A549 (cell line): ENCODE measurements around the gene C19orf73. TPM values are rescaled to one million over a fixed set of nuclear protein-coding genes. Genes with fewer than 3 reads are reported as not detected.

Source experiments
- ATAC-seq, 2 experiments: fragments of 200-7000 bp in 1 of 2; fragments of >200 bp in 1 of 2; cut with Nextera tagmentation in 1 of 2; cut with Tn5 transposase in 1 of 2; 3 replicates each; pipeline versions ENCODE4 v1.8.0 to v1.9.1; 2018 to 2020; ENCODE audit warnings: mild to moderate bottlenecking in 1 of 2, moderate library complexity in 1 of 2
- CTCF ChIA-PET: fragments of 300-600 bp; sonication (Branson Sonifier 250); formaldehyde crosslinking; extraction: SDS; loops from one replicate; lab custom pipeline; 2021; ENCODE audit warnings: antibody characterized with exemption, inconsistent platforms; lab: Yijun Ruan, JAX
- POLR2A ChIA-PET: fragments of 350-600 bp; formaldehyde crosslinking; extraction: SDS; loops from one replicate; lab custom pipeline; 2021; ENCODE audit warnings: antibody characterized with exemption, inconsistent platforms; lab: Yijun Ruan, JAX
- DNase-seq, 2 experiments: peaks; one replicate each; pipeline versions ENCODE4 v3.0.0 to v3.0.0-alpha.2; 2011 to 2016; ENCODE audit warnings: low read depth in 1 of 2, low spot score in 1 of 2
- FAIRE-seq: peaks from 2 replicates; lab custom pipeline; 2011; peaks lifted over from hg19 to GRCh38; lab: Jason Lieb, UNC
- H3K27ac ChIP-seq, 2 experiments: fragments of >200 bp; sonication (Bioruptor Twin); formaldehyde crosslinking; 3 replicates each; pipeline ENCODE4 v1.5.1; 2016 to 2017
- H3K4me1 ChIP-seq: fragments of >200 bp; sonication (Bioruptor Twin); formaldehyde crosslinking; 3 replicates; pipeline ENCODE4 v1.6.1; 2016
- H3K4me2 ChIP-seq: fragments of >200 bp; sonication (Bioruptor Twin); formaldehyde crosslinking; 3 replicates; pipeline ENCODE4 v1.6.1; 2016
- H3K4me3 ChIP-seq: fragments of >200 bp; sonication (Bioruptor Twin); formaldehyde crosslinking; 3 replicates; pipeline ENCODE4 v1.5.1; 2016
- H3K9me3 ChIP-seq: fragments of >200 bp; sonication (Bioruptor Twin); formaldehyde crosslinking; 3 replicates; pipeline ENCODE4 v1.6.1; 2016
- CHD4 ChIP-seq: fragments of 200-600 bp; sonication (generic); IDR thresholded peaks from 2 replicates; pipeline ENCODE4 v1.6.1; 2016; ENCODE audit warnings: antibody characterized with exemption, mild to moderate bottlenecking, borderline replicate concordance
- EHF ChIP-seq: fragments of 250-450 bp; sonication (Bioruptor Pico); IDR thresholded peaks from 2 replicates; pipeline ENCODE4 v1.5.0; 2020; ENCODE audit warnings: mild to moderate bottlenecking
- EHMT2 ChIP-seq: fragments of 200-600 bp; sonication (generic); IDR thresholded peaks from 2 replicates; pipeline ENCODE4 v1.6.1; 2016; ENCODE audit warnings: antibody characterized with exemption, low read depth, mild to moderate bottlenecking, moderate library complexity
- EP300 ChIP-seq, 2 experiments: fragments of >200 bp; sonication (Bioruptor Twin); formaldehyde crosslinking; IDR thresholded peaks; 2 replicates in 1 of 2; 3 replicates in 1 of 2; pipeline ENCODE4 v1.6.1; 2016 to 2017
- ESRRA ChIP-seq: fragments of 150-350 bp; IDR thresholded peaks from 2 replicates; pipeline ENCODE4 v1.6.1; 2014; ENCODE audit warnings: mild to moderate bottlenecking, low read length, borderline replicate concordance
- FOSL2 ChIP-seq, 2 experiments: fragments of 450-650 bp in 1 of 2; fragments of >200 bp in 1 of 2; sonication (Bioruptor Twin) in 1 of 2; formaldehyde crosslinking; IDR thresholded peaks; 2 replicates each; pipeline versions ENCODE4 v1.5.0 to v1.6.1; 2016 to 2020; ENCODE audit warnings: mild to moderate bottlenecking in 1 of 2, moderate library complexity in 1 of 2
- HES2 ChIP-seq: fragments of >200 bp; sonication (Bioruptor Twin); formaldehyde crosslinking; IDR thresholded peaks from 2 replicates; pipeline ENCODE4 v1.6.1; 2016
- JUNB ChIP-seq: fragments of >200 bp; sonication (Bioruptor Twin); formaldehyde crosslinking; IDR thresholded peaks from 2 replicates; pipeline ENCODE4 v1.6.1; 2016
- KDM1A ChIP-seq: fragments of 200-600 bp; sonication (generic); IDR thresholded peaks from 2 replicates; pipeline ENCODE4 v1.6.1; 2016; ENCODE audit warnings: low read depth, mild to moderate bottlenecking
- KDM5A ChIP-seq: fragments of 200-600 bp; sonication (generic); IDR thresholded peaks from 2 replicates; pipeline ENCODE4 v1.6.1; 2016; ENCODE audit warnings: antibody characterized with exemption, mild to moderate bottlenecking
- MAFK ChIP-seq: fragments of 450-650 bp; IDR thresholded peaks from 2 replicates; pipeline ENCODE4 v1.6.1; 2014; ENCODE audit not compliant: partially characterized antibody
- MAX ChIP-seq: IDR thresholded peaks from 2 replicates; pipeline ENCODE4 v1.6.1; 2012
- MAZ ChIP-seq: fragments of 150-350 bp; IDR thresholded peaks from 2 replicates; pipeline ENCODE4 v1.6.1; 2014; ENCODE audit warnings: antibody characterized with exemption, low read depth, low read length, borderline replicate concordance
- MYC ChIP-seq: IDR thresholded peaks from 2 replicates; pipeline ENCODE4 v1.6.1; 2012; ENCODE audit warnings: mild to moderate bottlenecking, inconsistent platforms, low read length, improper control_type of control experiment, borderline replicate concordance
- NFE2L2 ChIP-seq: fragments of 150-350 bp; conservative IDR thresholded peaks from 2 replicates; pipeline ENCODE4 v1.6.1; 2014; ENCODE audit warnings: low read length
- POLR2A ChIP-seq: IDR thresholded peaks from 2 replicates; pipeline ENCODE4 v1.6.1; 2012; ENCODE audit warnings: mild to moderate bottlenecking, low read length
- POLR2AphosphoS2 ChIP-seq: conservative IDR thresholded peaks from 2 replicates; pipeline ENCODE4 v1.6.1; 2012; ENCODE audit warnings: low read length, improper control_type of control experiment, inconsistent platforms
- RCOR1 ChIP-seq: fragments of 150-350 bp; IDR thresholded peaks from 2 replicates; pipeline ENCODE4 v1.6.1; 2014; ENCODE audit warnings: antibody characterized with exemption, low read length, low read depth
- SMC3 ChIP-seq: fragments of >200 bp; sonication (Bioruptor Twin); formaldehyde crosslinking; IDR thresholded peaks from 3 replicates; pipeline ENCODE4 v1.6.1; 2018; ENCODE audit warnings: inconsistent platforms
- TP53 ChIP-seq: fragments of 250-450 bp; sonication (Bioruptor Pico); IDR thresholded peaks from 2 replicates; pipeline ENCODE4 v1.5.0; 2021; ENCODE audit warnings: mild to moderate bottlenecking, moderate library complexity
- ZSCAN20 ChIP-seq: fragments of 250-450 bp; sonication (Bioruptor Pico); IDR thresholded peaks from 2 replicates; pipeline ENCODE4 v1.8.0; 2022; ENCODE audit warnings: mild to moderate bottlenecking, moderate library complexity
- WGBS: methylation state at CpG from one replicate; pipeline ENCODE4 v1.1.6; 2017; ENCODE audit errors: missing lambda C conversion rate; 5-methylcytosine and 5-hydroxymethylcytosine counted together
- polyA plus RNA-seq, 4 experiments: library from polyadenylated mRNA; depleted of rRNA in 3 of 4; stranded (reverse); fragments of >200 nt; fragmentation: RNase III in 1 of 4; extraction: RNeasy Plus Mini Kit Qiagen cat#74134 plus additional on column Dnase treatment in 1 of 4; gene quantifications; 2 replicates in 3 of 4; 3 replicates in 1 of 4; pipeline ENCODE4 v1.2.3, GENCODE V29; 2011 to 2017
- TF ChIP-seq, protein P1 (sequence below): IDR thresholded peaks from 2 replicates; pipeline ENCODE4 v1.6.1; 2012; ENCODE audit warnings: low read depth, borderline replicate concordance
- TF ChIP-seq, protein P2 (sequence below): fragments of >200 bp; sonication (Bioruptor Twin); formaldehyde crosslinking; IDR thresholded peaks from 3 replicates; pipeline ENCODE4 v1.5.1; 2016
- TF ChIP-seq, protein P3 (sequence below): fragments of 200-600 bp; sonication (generic); IDR thresholded peaks from 2 replicates; pipeline ENCODE4 v1.6.1; 2016; ENCODE audit warnings: antibody characterized with exemption, mild to moderate bottlenecking, moderate library complexity

Gene C19orf73
- polyA plus RNA-seq, 2 of the 4 experiments (the other 2 are of a cell fraction), result 1.8 to 2.2 TPM

- TF ChIP-seq, protein P1, sequence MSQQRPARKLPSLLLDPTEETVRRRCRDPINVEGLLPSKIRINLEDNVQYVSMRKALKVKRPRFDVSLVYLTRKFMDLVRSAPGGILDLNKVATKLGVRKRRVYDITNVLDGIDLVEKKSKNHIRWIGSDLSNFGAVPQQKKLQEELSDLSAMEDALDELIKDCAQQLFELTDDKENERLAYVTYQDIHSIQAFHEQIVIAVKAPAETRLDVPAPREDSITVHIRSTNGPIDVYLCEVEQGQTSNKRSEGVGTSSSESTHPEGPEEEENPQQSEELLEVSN, result no peak
- no peak for TF ChIP-seq NFE2L2
- no peak for TF ChIP-seq CHD4
- TF ChIP-seq ESRRA, result no peak
- no peak for TF ChIP-seq JUNB
- TF ChIP-seq FOSL2 (IDR thresholded peaks at IDR 0.05), result no peak
- TF ChIP-seq FOSL2 (CRISPR knock-in tag; IDR thresholded peaks at IDR 0.05), result no peak
Observed at GRCh38 chr19:49155005-49155819, 36.3 kb upstream of the C19orf73 start, which contains the start of gene HRC (continued).

GRCh38 chr19:49154279-49154678 is 35.3 kb upstream of the C19orf73 start:
- DNase-seq (no peak), ATAC-seq (no peak), FAIRE-seq (no peak)
- Histone ChIP-seq H3K4me2 (no peak overlapping the region), H3K27ac (no peak overlapping the region), H3K4me3 (no peak overlapping the region), H3K4me1 (peaks cover 21% of the 10 kb centered on the region; the same call in 2 of the 3 replicates), H3K9me3 (no peaks in the 10 kb centered on the region)
- POLR2A ChIA-PET, result no interaction called here
- TF ChIP-seq SMC3 (no peak), EHMT2 (peak; percentile 58; the same call in 1 of the 2 replicates), MAX (no peak), EP300 (IDR thresholded peaks at IDR 0.05) (no peak), CHD4 (no peak), MYC (no peak)
- WGBS, result 91% methylated on average over 6 of the region's 6 CpGs
- CTCF ChIA-PET, result interaction anchor here (1.0 to 2.2 kb wide), 3 partner anchors 9 to 47 kb away, joined by 3 to 16 read pairs (median 9); no protein-coding TSS in a partner anchor

DNA sequence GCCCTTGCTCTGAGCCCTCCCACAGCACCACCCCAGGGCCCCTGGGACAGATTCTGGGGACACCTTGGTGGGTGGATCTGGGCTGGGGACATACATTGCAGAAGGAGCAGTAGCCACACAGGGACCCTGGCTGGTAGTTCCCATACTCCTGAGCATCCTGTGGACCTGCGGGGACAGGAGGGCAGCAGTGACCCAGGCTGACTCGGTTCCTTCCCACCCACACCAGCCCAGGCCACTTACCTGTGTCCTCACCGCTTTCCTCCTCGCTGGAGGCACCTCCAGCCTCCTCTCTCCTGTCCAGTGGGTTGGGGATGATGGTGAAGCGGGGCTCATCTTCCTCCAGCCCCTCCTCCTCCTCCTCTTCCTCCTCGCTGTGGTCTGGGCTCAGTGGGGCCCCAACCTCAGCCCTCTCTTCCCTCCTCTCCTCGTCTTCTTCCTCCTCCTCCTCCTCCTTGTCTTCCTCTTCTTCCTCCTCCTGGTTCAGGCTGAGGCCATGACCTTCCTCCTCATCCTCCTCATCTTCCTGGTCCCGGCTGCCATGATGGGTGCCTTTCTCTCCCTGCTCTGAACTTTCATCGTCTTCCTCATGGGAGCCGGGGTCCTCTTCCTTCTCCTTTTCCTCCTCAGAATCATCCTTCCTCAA is 34.3 kb upstream of the C19orf73 start:
- no peak for ATAC-seq
- Histone ChIP-seq H3K4me2 (no peak overlapping the region), H3K9me3 (no peaks in the 10 kb centered on the region), H3K27ac (no peak overlapping the region), H3K4me1 (peaks cover 21% of the 10 kb centered on the region; the same call in 2 of the 3 replicates), H3K4me3 (no peak overlapping the region)
- WGBS, result 90% methylated on average over 10 of the region's 10 CpGs
- FAIRE-seq, result no peak
- TF ChIP-seq MYC (no peak), MAZ (no peak)
- ChIA-PET POLR2A (no interaction called here), CTCF (no interaction called here)
- DNase-seq, result no peak

- POLR2A ChIA-PET, result no interaction called here
- ATAC-seq (no peak), DNase-seq (no peak), FAIRE-seq (no peak)
- Histone ChIP-seq H3K4me3 (no peak overlapping the region), H3K9me3 (no peaks in the 10 kb centered on the region), H3K4me1 (peaks cover 18% of the 10 kb centered on the region; the same call in 2 of the 3 replicates), H3K27ac (no peak overlapping the region), H3K4me2 (peak overlapping the region; percentile 100)
- WGBS, result 43% methylated on average over 9 of the region's 10 CpGs
- CTCF ChIA-PET, result interaction anchor here (0.8 to 15.0 kb wide), 3 partner anchors 23 to 46 kb away, joined by 3 to 298 read pairs (median 78); partner anchors contain the start of genes LIN7B and PPFIA3
- TF ChIP-seq TP53 (CRISPR knock-in tag) (no peak), KDM1A (no peak), POLR2A (no peak), POLR2AphosphoS2 (no peak), HES2 (no peak), CHD4 (no peak), ZSCAN20 (CRISPR knock-in tag) (no peak), EHF (CRISPR knock-in tag) (no peak), RCOR1 (no peak), KDM5A (no peak), MAFK (no peak)
- TF ChIP-seq, protein P2, sequence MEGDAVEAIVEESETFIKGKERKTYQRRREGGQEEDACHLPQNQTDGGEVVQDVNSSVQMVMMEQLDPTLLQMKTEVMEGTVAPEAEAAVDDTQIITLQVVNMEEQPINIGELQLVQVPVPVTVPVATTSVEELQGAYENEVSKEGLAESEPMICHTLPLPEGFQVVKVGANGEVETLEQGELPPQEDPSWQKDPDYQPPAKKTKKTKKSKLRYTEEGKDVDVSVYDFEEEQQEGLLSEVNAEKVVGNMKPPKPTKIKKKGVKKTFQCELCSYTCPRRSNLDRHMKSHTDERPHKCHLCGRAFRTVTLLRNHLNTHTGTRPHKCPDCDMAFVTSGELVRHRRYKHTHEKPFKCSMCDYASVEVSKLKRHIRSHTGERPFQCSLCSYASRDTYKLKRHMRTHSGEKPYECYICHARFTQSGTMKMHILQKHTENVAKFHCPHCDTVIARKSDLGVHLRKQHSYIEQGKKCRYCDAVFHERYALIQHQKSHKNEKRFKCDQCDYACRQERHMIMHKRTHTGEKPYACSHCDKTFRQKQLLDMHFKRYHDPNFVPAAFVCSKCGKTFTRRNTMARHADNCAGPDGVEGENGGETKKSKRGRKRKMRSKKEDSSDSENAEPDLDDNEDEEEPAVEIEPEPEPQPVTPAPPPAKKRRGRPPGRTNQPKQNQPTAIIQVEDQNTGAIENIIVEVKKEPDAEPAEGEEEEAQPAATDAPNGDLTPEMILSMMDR, result no peak
- TF ChIP-seq, protein P3, sequence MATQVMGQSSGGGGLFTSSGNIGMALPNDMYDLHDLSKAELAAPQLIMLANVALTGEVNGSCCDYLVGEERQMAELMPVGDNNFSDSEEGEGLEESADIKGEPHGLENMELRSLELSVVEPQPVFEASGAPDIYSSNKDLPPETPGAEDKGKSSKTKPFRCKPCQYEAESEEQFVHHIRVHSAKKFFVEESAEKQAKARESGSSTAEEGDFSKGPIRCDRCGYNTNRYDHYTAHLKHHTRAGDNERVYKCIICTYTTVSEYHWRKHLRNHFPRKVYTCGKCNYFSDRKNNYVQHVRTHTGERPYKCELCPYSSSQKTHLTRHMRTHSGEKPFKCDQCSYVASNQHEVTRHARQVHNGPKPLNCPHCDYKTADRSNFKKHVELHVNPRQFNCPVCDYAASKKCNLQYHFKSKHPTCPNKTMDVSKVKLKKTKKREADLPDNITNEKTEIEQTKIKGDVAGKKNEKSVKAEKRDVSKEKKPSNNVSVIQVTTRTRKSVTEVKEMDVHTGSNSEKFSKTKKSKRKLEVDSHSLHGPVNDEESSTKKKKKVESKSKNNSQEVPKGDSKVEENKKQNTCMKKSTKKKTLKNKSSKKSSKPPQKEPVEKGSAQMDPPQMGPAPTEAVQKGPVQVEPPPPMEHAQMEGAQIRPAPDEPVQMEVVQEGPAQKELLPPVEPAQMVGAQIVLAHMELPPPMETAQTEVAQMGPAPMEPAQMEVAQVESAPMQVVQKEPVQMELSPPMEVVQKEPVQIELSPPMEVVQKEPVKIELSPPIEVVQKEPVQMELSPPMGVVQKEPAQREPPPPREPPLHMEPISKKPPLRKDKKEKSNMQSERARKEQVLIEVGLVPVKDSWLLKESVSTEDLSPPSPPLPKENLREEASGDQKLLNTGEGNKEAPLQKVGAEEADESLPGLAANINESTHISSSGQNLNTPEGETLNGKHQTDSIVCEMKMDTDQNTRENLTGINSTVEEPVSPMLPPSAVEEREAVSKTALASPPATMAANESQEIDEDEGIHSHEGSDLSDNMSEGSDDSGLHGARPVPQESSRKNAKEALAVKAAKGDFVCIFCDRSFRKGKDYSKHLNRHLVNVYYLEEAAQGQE, result no peak
Observed at GRCh38 chr19:49152119-49152550, 33.2 kb upstream of the C19orf73 start.
